H9 (cell line): ENCODE results near the gene CEACAM20. TPM values are rescaled to one million over a fixed set of nuclear protein-coding genes. Genes with fewer than 3 reads are reported as not detected.
A peak's percentile ranks its signal among the peaks of the same experiment; 100 is the strongest.

Source experiments
- DNase-seq: peaks from one replicate; pipeline ENCODE4 v3.0.0-alpha.2; 2017
- H2AFZ ChIP-seq: one replicate; pipeline ENCODE4 v1.6.1; 2013; ENCODE audit warnings: mild to moderate bottlenecking, low read length, control low read depth, moderate library complexity
- H2AK5ac ChIP-seq: 2 replicates; pipeline ENCODE4 v1.6.1; 2013; ENCODE audit warnings: low read length, control low read depth, mixed read lengths; ENCODE audit not compliant: insufficient read length
- H2BK120ac ChIP-seq: one replicate; pipeline ENCODE4 v1.6.1; 2013; ENCODE audit warnings: low read depth, mild to moderate bottlenecking, low read length, control low read depth, inconsistent platforms; ENCODE audit not compliant: poor library complexity, severe bottlenecking
- H2BK12ac ChIP-seq: 2 replicates; pipeline ENCODE4 v1.6.1; 2013; ENCODE audit warnings: low read length, control low read depth, mixed read lengths, low read depth; ENCODE audit not compliant: insufficient read length
- H2BK15ac ChIP-seq: 2 replicates; pipeline ENCODE4 v1.6.1; 2013; ENCODE audit warnings: low read depth, low read length, control low read depth
- H2BK20ac ChIP-seq: one replicate; pipeline ENCODE4 v1.6.1; 2013; ENCODE audit warnings: low read depth, mild to moderate bottlenecking, low read length, control low read depth, inconsistent platforms; ENCODE audit not compliant: poor library complexity, severe bottlenecking
- H2BK5ac ChIP-seq: 2 replicates; pipeline ENCODE4 v1.6.1; 2013; ENCODE audit warnings: low read length, control low read depth, mixed read lengths; ENCODE audit not compliant: insufficient read length
- H3K14ac ChIP-seq: 2 replicates; pipeline ENCODE4 v1.6.1; 2013; ENCODE audit warnings: low read length, control low read depth; ENCODE audit not compliant: insufficient read depth
- H3K18ac ChIP-seq: 2 replicates; pipeline ENCODE4 v1.6.1; 2013; ENCODE audit warnings: low read depth, mild to moderate bottlenecking, mixed read lengths, low read length, control low read depth; ENCODE audit not compliant: insufficient read length
- H3K23ac ChIP-seq: 2 replicates; pipeline ENCODE4 v1.6.1; 2013; ENCODE audit warnings: low read length, control low read depth, mixed read lengths, low read depth; ENCODE audit not compliant: insufficient read length
- H3K23me2 ChIP-seq: 2 replicates; pipeline ENCODE4 v1.6.1; 2013; ENCODE audit warnings: low read depth, mild to moderate bottlenecking, mixed read lengths, low read length, control low read depth; ENCODE audit not compliant: insufficient read length, poor library complexity, severe bottlenecking
- H3K27ac ChIP-seq: 2 replicates; pipeline ENCODE4 v1.5.1; 2013; ENCODE audit warnings: low read length, control low read depth, mixed read lengths, low read depth; ENCODE audit not compliant: insufficient read length
- H3K27me3 ChIP-seq: 2 replicates; pipeline ENCODE4 v1.6.1; 2013; ENCODE audit warnings: low read length, control low read depth, inconsistent platforms; ENCODE audit not compliant: insufficient read depth
- H3K4ac ChIP-seq: 2 replicates; pipeline ENCODE4 v1.6.1; 2013; ENCODE audit warnings: low read depth, mild to moderate bottlenecking, control low read depth, inconsistent platforms, low read length, moderate library complexity
- H3K4me1 ChIP-seq: 2 replicates; pipeline ENCODE4 v1.6.1; 2013; ENCODE audit warnings: low read length, control low read depth, inconsistent platforms; ENCODE audit not compliant: insufficient read depth
- H3K4me2 ChIP-seq: 2 replicates; pipeline ENCODE4 v1.6.1; 2013; ENCODE audit warnings: low read length, control low read depth, mixed read lengths; ENCODE audit not compliant: insufficient read length, insufficient read depth
- H3K56ac ChIP-seq: 2 replicates; pipeline ENCODE4 v1.6.1; 2013; ENCODE audit warnings: low read depth, mild to moderate bottlenecking, mixed read lengths, low read length, control low read depth; ENCODE audit not compliant: insufficient read length
- H3K79me1 ChIP-seq: 2 replicates; pipeline ENCODE4 v1.6.1; 2013; ENCODE audit warnings: low read depth, mild to moderate bottlenecking, moderate library complexity, low read length, control low read depth, inconsistent platforms; ENCODE audit not compliant: insufficient read depth, poor library complexity, severe bottlenecking
- H3K79me2 ChIP-seq: 2 replicates; pipeline ENCODE4 v1.6.1; 2013; ENCODE audit warnings: low read length, control low read depth, inconsistent platforms; ENCODE audit not compliant: insufficient read depth
- H3K9ac ChIP-seq: 2 replicates; pipeline ENCODE4 v1.6.1; 2013; ENCODE audit warnings: low read length, control low read depth, mixed read lengths; ENCODE audit not compliant: insufficient read length; ENCODE audit errors: extremely low read depth
- H3K9me3 ChIP-seq: one replicate; pipeline ENCODE4 v1.6.1; 2013; ENCODE audit warnings: low read depth, low read length, inconsistent platforms; ENCODE audit not compliant: control insufficient read depth
- H3T11ph ChIP-seq: one replicate; pipeline ENCODE4 v1.6.1; 2013; ENCODE audit warnings: mild to moderate bottlenecking, low read length, control low read depth, inconsistent platforms
- H4K20me1 ChIP-seq: one replicate; pipeline ENCODE4 v1.6.1; 2013; ENCODE audit not compliant: control insufficient read depth, insufficient read length, insufficient read depth
- H4K5ac ChIP-seq: 2 replicates; pipeline ENCODE4 v1.6.1; 2013; ENCODE audit warnings: low read depth, mild to moderate bottlenecking, mixed read lengths, low read length, control low read depth; ENCODE audit not compliant: insufficient read length
- H4K8ac ChIP-seq: replicated peaks from 2 replicates; pipeline ENCODE4 v1.6.1; 2013; ENCODE audit warnings: low read length, control low read depth, mixed read lengths, low read depth; ENCODE audit not compliant: insufficient read length
- H4K91ac ChIP-seq: 2 replicates; pipeline ENCODE4 v1.6.1; 2013; ENCODE audit warnings: low read depth, mild to moderate bottlenecking, moderate library complexity, mixed read lengths, low read length, control low read depth; ENCODE audit not compliant: insufficient read length
- H3K27ac Mint-ChIP-seq, 3 experiments: 2 replicates in 2 of 3; 3 replicates in 1 of 3; pipeline ENCODE4 v1.8.0; 2020 to 2021; ENCODE audit warnings: mixed read lengths in 3 of 3, mild to moderate bottlenecking in 1 of 3, moderate library complexity in 1 of 3
- H3K27me3 Mint-ChIP-seq: 2 replicates; pipeline ENCODE4 v1.8.0; 2021; ENCODE audit warnings: low read depth, mild to moderate bottlenecking, moderate library complexity, mixed read lengths
- H3K36me3 Mint-ChIP-seq, 3 experiments: 2 replicates in 2 of 3; 3 replicates in 1 of 3; pipeline ENCODE4 v1.8.0; 2020 to 2021; ENCODE audit warnings: low read depth in 3 of 3, mixed read lengths in 3 of 3; ENCODE audit not compliant: insufficient read depth in 1 of 3
- H3K4me1 Mint-ChIP-seq, 2 experiments: 2 replicates each; pipeline ENCODE4 v1.8.0; 2020; ENCODE audit warnings: mixed read lengths in 2 of 2
- H3K4me3 Mint-ChIP-seq, 2 experiments: 2 replicates in 1 of 2; 3 replicates in 1 of 2; pipeline ENCODE4 v1.8.0; 2020 to 2021; ENCODE audit warnings: mild to moderate bottlenecking in 2 of 2, mixed read lengths in 2 of 2, moderate library complexity in 1 of 2
- H3K9me3 Mint-ChIP-seq, 2 experiments: 2 replicates in 1 of 2; 3 replicates in 1 of 2; pipeline ENCODE4 v1.8.0; 2020; ENCODE audit warnings: mild to moderate bottlenecking in 2 of 2, mixed read lengths in 2 of 2, moderate library complexity in 1 of 2
- CTCF ChIP-seq: fragments of 200-600 bp; sonication (generic); conservative IDR thresholded peaks from 3 replicates; pipeline ENCODE4 v1.8.0; 2021; ENCODE audit warnings: antibody characterized with exemption, mild to moderate bottlenecking
- WGBS: extraction: QIAGEN DNeasy Blood & Tissue Kit; methylation state at CpG from one replicate; pipeline ENCODE4 v1.1.7; 2013; ENCODE audit warnings: missing lambda C conversion rate, low lambda C conversion rate, mixed read lengths; ENCODE audit not compliant: insufficient read length; ENCODE audit errors: extremely low coverage; 5-methylcytosine and 5-hydroxymethylcytosine counted together
- total RNA-seq: library from RNA; stranded (reverse); gene quantifications from 2 replicates; pipeline ENCODE4 v1.2.1, GENCODE V29; 2021

CEACAM20 gene
- total RNA-seq, 1 experiment from 2014 or later = not detected

GRCh38 chr19:44512326-44513298, 16.9 kb downstream of the CEACAM20 start:
- WGBS = no CpG with 5 or more reads among the region's 12 CpGs
- no peak overlapping the region for H2BK12ac ChIP-seq
- H3K18ac ChIP-seq = no peak overlapping the region
- H3K27ac Mint-ChIP-seq = no peak overlapping the region
- H3K4me1 Mint-ChIP-seq = no peaks in the 10 kb centered on the region
- H2AFZ ChIP-seq = no peak overlapping the region
- H3K9ac ChIP-seq = no peak overlapping the region
- H3K9me3 ChIP-seq = no peaks in the 10 kb centered on the region
- H3K23ac ChIP-seq = no peak overlapping the region
- H2AK5ac ChIP-seq = no peak overlapping the region
- H2BK15ac ChIP-seq = no peak overlapping the region
- no peak overlapping the region for H3K4me2 ChIP-seq
- H2BK120ac ChIP-seq = no peak overlapping the region
- no peaks in the 10 kb centered on the region for H3K79me1 ChIP-seq
- H4K5ac ChIP-seq = no peak overlapping the region
- no peak overlapping the region for H3K4me3 Mint-ChIP-seq
- H3K23me2 ChIP-seq = no peaks in the 10 kb centered on the region
- no peak overlapping the region for H3K14ac ChIP-seq
- H3K27ac ChIP-seq = no peak overlapping the region
- no peak overlapping the region for H2BK5ac ChIP-seq
- H4K20me1 ChIP-seq = no peaks in the 10 kb centered on the region
- H3K4me1 ChIP-seq = no peaks in the 10 kb centered on the region
- DNase-seq = peak; percentile 80
- H3T11ph ChIP-seq = no peak overlapping the region
- no peak overlapping the region for H4K91ac ChIP-seq
- no peaks in the 10 kb centered on the region for H3K27me3 ChIP-seq
- H3K9me3 Mint-ChIP-seq = peaks cover 70 to 77% of the 10 kb centered on the region in 2 experiments
- peaks cover 49% of the 10 kb centered on the region for H3K27me3 Mint-ChIP-seq
- no peak overlapping the region for H4K8ac ChIP-seq
- no peaks in the 10 kb centered on the region for H3K79me2 ChIP-seq
- no peak overlapping the region for H3K56ac ChIP-seq
- H3K4ac ChIP-seq = no peak overlapping the region
- no peaks in the 10 kb centered on the region; a peak in 2 of 7 replicates for H3K36me3 Mint-ChIP-seq
- TF ChIP-seq CTCF = peak; percentile 84
- H2BK20ac ChIP-seq = no peak overlapping the region
